H9 (cell line): Measurements from ENCODE around the gene ABHD1. TPM values are rescaled to one million over a fixed set of nuclear protein-coding genes. Genes with fewer than 3 reads are reported as not detected.

Source experiments
- DNase-seq: peaks from one replicate; pipeline ENCODE4 v3.0.0-alpha.2; 2017
- H2AFZ ChIP-seq: one replicate; pipeline ENCODE4 v1.6.1; 2013; ENCODE audit warnings: mild to moderate bottlenecking, low read length, control low read depth, moderate library complexity
- H2AK5ac ChIP-seq: 2 replicates; pipeline ENCODE4 v1.6.1; 2013; ENCODE audit warnings: low read length, control low read depth, mixed read lengths; ENCODE audit not compliant: insufficient read length
- H2BK120ac ChIP-seq: one replicate; pipeline ENCODE4 v1.6.1; 2013; ENCODE audit warnings: low read depth, mild to moderate bottlenecking, low read length, control low read depth, inconsistent platforms; ENCODE audit not compliant: poor library complexity, severe bottlenecking
- H2BK12ac ChIP-seq: 2 replicates; pipeline ENCODE4 v1.6.1; 2013; ENCODE audit warnings: low read length, control low read depth, mixed read lengths, low read depth; ENCODE audit not compliant: insufficient read length
- H2BK15ac ChIP-seq: 2 replicates; pipeline ENCODE4 v1.6.1; 2013; ENCODE audit warnings: low read depth, low read length, control low read depth
- H2BK20ac ChIP-seq: one replicate; pipeline ENCODE4 v1.6.1; 2013; ENCODE audit warnings: low read depth, mild to moderate bottlenecking, low read length, control low read depth, inconsistent platforms; ENCODE audit not compliant: poor library complexity, severe bottlenecking
- H2BK5ac ChIP-seq: 2 replicates; pipeline ENCODE4 v1.6.1; 2013; ENCODE audit warnings: low read length, control low read depth, mixed read lengths; ENCODE audit not compliant: insufficient read length
- H3K14ac ChIP-seq: 2 replicates; pipeline ENCODE4 v1.6.1; 2013; ENCODE audit warnings: low read length, control low read depth; ENCODE audit not compliant: insufficient read depth
- H3K18ac ChIP-seq: 2 replicates; pipeline ENCODE4 v1.6.1; 2013; ENCODE audit warnings: low read depth, mild to moderate bottlenecking, mixed read lengths, low read length, control low read depth; ENCODE audit not compliant: insufficient read length
- H3K23ac ChIP-seq: 2 replicates; pipeline ENCODE4 v1.6.1; 2013; ENCODE audit warnings: low read length, control low read depth, mixed read lengths, low read depth; ENCODE audit not compliant: insufficient read length
- H3K23me2 ChIP-seq: 2 replicates; pipeline ENCODE4 v1.6.1; 2013; ENCODE audit warnings: low read depth, mild to moderate bottlenecking, mixed read lengths, low read length, control low read depth; ENCODE audit not compliant: insufficient read length, poor library complexity, severe bottlenecking
- H3K27ac ChIP-seq: 2 replicates; pipeline ENCODE4 v1.5.1; 2013; ENCODE audit warnings: low read length, control low read depth, mixed read lengths, low read depth; ENCODE audit not compliant: insufficient read length
- H3K27me3 ChIP-seq: 2 replicates; pipeline ENCODE4 v1.6.1; 2013; ENCODE audit warnings: low read length, control low read depth, inconsistent platforms; ENCODE audit not compliant: insufficient read depth
- H3K4ac ChIP-seq: 2 replicates; pipeline ENCODE4 v1.6.1; 2013; ENCODE audit warnings: low read depth, mild to moderate bottlenecking, control low read depth, inconsistent platforms, low read length, moderate library complexity
- H3K4me1 ChIP-seq: 2 replicates; pipeline ENCODE4 v1.6.1; 2013; ENCODE audit warnings: low read length, control low read depth, inconsistent platforms; ENCODE audit not compliant: insufficient read depth
- H3K4me2 ChIP-seq: 2 replicates; pipeline ENCODE4 v1.6.1; 2013; ENCODE audit warnings: low read length, control low read depth, mixed read lengths; ENCODE audit not compliant: insufficient read length, insufficient read depth
- H3K56ac ChIP-seq: 2 replicates; pipeline ENCODE4 v1.6.1; 2013; ENCODE audit warnings: low read depth, mild to moderate bottlenecking, mixed read lengths, low read length, control low read depth; ENCODE audit not compliant: insufficient read length
- H3K79me1 ChIP-seq: 2 replicates; pipeline ENCODE4 v1.6.1; 2013; ENCODE audit warnings: low read depth, mild to moderate bottlenecking, moderate library complexity, low read length, control low read depth, inconsistent platforms; ENCODE audit not compliant: insufficient read depth, poor library complexity, severe bottlenecking
- H3K79me2 ChIP-seq: 2 replicates; pipeline ENCODE4 v1.6.1; 2013; ENCODE audit warnings: low read length, control low read depth, inconsistent platforms; ENCODE audit not compliant: insufficient read depth
- H3K9ac ChIP-seq: 2 replicates; pipeline ENCODE4 v1.6.1; 2013; ENCODE audit warnings: low read length, control low read depth, mixed read lengths; ENCODE audit not compliant: insufficient read length; ENCODE audit errors: extremely low read depth
- H3K9me3 ChIP-seq: one replicate; pipeline ENCODE4 v1.6.1; 2013; ENCODE audit warnings: low read depth, low read length, inconsistent platforms; ENCODE audit not compliant: control insufficient read depth
- H3T11ph ChIP-seq: one replicate; pipeline ENCODE4 v1.6.1; 2013; ENCODE audit warnings: mild to moderate bottlenecking, low read length, control low read depth, inconsistent platforms
- H4K20me1 ChIP-seq: one replicate; pipeline ENCODE4 v1.6.1; 2013; ENCODE audit not compliant: control insufficient read depth, insufficient read length, insufficient read depth
- H4K5ac ChIP-seq: 2 replicates; pipeline ENCODE4 v1.6.1; 2013; ENCODE audit warnings: low read depth, mild to moderate bottlenecking, mixed read lengths, low read length, control low read depth; ENCODE audit not compliant: insufficient read length
- H4K8ac ChIP-seq: replicated peaks from 2 replicates; pipeline ENCODE4 v1.6.1; 2013; ENCODE audit warnings: low read length, control low read depth, mixed read lengths, low read depth; ENCODE audit not compliant: insufficient read length
- H4K91ac ChIP-seq: 2 replicates; pipeline ENCODE4 v1.6.1; 2013; ENCODE audit warnings: low read depth, mild to moderate bottlenecking, moderate library complexity, mixed read lengths, low read length, control low read depth; ENCODE audit not compliant: insufficient read length
- H3K27ac Mint-ChIP-seq, 3 experiments: 2 replicates in 2 of 3; 3 replicates in 1 of 3; pipeline ENCODE4 v1.8.0; 2020 to 2021; ENCODE audit warnings: mixed read lengths in 3 of 3, mild to moderate bottlenecking in 1 of 3, moderate library complexity in 1 of 3
- H3K27me3 Mint-ChIP-seq: 2 replicates; pipeline ENCODE4 v1.8.0; 2021; ENCODE audit warnings: low read depth, mild to moderate bottlenecking, moderate library complexity, mixed read lengths
- H3K36me3 Mint-ChIP-seq, 3 experiments: 2 replicates in 2 of 3; 3 replicates in 1 of 3; pipeline ENCODE4 v1.8.0; 2020 to 2021; ENCODE audit warnings: low read depth in 3 of 3, mixed read lengths in 3 of 3; ENCODE audit not compliant: insufficient read depth in 1 of 3
- H3K4me1 Mint-ChIP-seq, 2 experiments: 2 replicates each; pipeline ENCODE4 v1.8.0; 2020; ENCODE audit warnings: mixed read lengths in 2 of 2
- H3K4me3 Mint-ChIP-seq, 2 experiments: 2 replicates in 1 of 2; 3 replicates in 1 of 2; pipeline ENCODE4 v1.8.0; 2020 to 2021; ENCODE audit warnings: mild to moderate bottlenecking in 2 of 2, mixed read lengths in 2 of 2, moderate library complexity in 1 of 2
- H3K9me3 Mint-ChIP-seq, 2 experiments: 2 replicates in 1 of 2; 3 replicates in 1 of 2; pipeline ENCODE4 v1.8.0; 2020; ENCODE audit warnings: mild to moderate bottlenecking in 2 of 2, mixed read lengths in 2 of 2, moderate library complexity in 1 of 2
- CTCF ChIP-seq: fragments of 200-600 bp; sonication (generic); conservative IDR thresholded peaks from 3 replicates; pipeline ENCODE4 v1.8.0; 2021; ENCODE audit warnings: antibody characterized with exemption, mild to moderate bottlenecking
- WGBS: extraction: QIAGEN DNeasy Blood & Tissue Kit; methylation state at CpG from one replicate; pipeline ENCODE4 v1.1.7; 2013; ENCODE audit warnings: missing lambda C conversion rate, low lambda C conversion rate, mixed read lengths; ENCODE audit not compliant: insufficient read length; ENCODE audit errors: extremely low coverage; 5-methylcytosine and 5-hydroxymethylcytosine counted together
- total RNA-seq: library from RNA; stranded (reverse); gene quantifications from 2 replicates; pipeline ENCODE4 v1.2.1, GENCODE V29; 2021

Gene ABHD1
- total RNA-seq, 1 experiment from 2014 or later: 0.31 TPM

DNA sequence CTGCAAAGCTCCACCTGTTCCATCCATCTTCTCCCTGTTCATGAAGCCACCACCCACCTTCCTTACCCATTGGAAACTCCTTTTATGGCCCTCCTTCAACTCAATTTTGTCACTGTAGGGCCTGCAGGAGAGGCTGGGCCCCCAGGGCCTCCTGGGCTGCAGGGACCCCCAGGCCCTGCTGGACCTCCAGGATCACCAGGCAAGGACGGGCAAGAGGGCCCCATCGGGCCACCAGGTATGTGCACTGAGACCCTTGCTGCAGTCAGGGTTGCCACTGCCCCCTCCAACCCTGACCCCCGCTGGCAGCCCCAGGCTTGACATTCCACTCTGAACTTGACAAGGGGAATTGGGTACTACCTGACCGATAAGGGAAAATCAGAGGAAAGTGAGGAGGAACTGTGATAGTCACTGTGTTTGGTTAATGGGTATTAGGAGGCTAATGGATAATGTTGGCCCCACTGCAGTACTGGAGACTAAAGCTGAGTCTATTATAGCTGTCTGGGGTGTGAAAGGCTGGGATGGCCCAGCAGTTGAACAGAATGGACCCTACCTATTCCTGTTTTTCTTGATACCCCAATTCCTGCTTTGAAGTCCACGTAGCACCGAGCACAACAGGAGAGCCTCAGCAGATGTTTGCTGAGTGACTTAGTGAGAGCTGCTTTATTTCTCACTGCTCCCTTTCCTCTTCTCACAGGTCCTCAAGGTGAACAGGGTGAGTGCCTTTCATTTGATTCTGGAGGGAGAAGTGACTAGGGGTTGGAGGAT is 39.1 kb upstream of the ABHD1 start:
- Histone ChIP-seq H2BK120ac (no peak overlapping the region), H4K20me1 (no peaks in the 10 kb centered on the region), H3K18ac (no peak overlapping the region), H3K9ac (no peak overlapping the region), H2BK15ac (no peak overlapping the region), H3K9me3 (no peaks in the 10 kb centered on the region), H2BK12ac (no peak overlapping the region), H3K27me3 (no peaks in the 10 kb centered on the region), H2BK5ac (no peak overlapping the region), H3K79me2 (no peaks in the 10 kb centered on the region), H4K5ac (no peak overlapping the region), H3K4me1 (no peaks in the 10 kb centered on the region), H3K23ac (no peak overlapping the region), H3K23me2 (peaks cover 13% of the 10 kb centered on the region), H4K8ac (no peak overlapping the region), H2AFZ (no peak overlapping the region), H3T11ph (no peak overlapping the region), H3K14ac (no peak overlapping the region), H3K4ac (no peak overlapping the region), H3K27ac (no peak overlapping the region), H3K56ac (no peak overlapping the region), H3K4me2 (no peak overlapping the region), H2AK5ac (no peak overlapping the region), H3K79me1 (no peaks in the 10 kb centered on the region), H2BK20ac (no peak overlapping the region), H4K91ac (no peak overlapping the region)
- Mint-ChIP-seq H3K27me3 (peaks cover 20% of the 10 kb centered on the region), H3K4me3 (peak overlapping the region in 1 of 2 experiments; percentile 32; a peak in 2 of 5 replicates), H3K36me3 (no peaks in the 10 kb centered on the region; a peak in 1 of 7 replicates), H3K27ac (peak overlapping the region in 1 of 3 experiments; percentile 64; a peak in 1 of 7 replicates), H3K9me3 (no peaks in the 10 kb centered on the region), H3K4me1 (peaks cover 21 to 39% of the 10 kb centered on the region in 2 experiments)
- DNase-seq: no peak
- TF ChIP-seq CTCF: no peak
- WGBS: no CpG with 5 or more reads among the region's 6 CpGs
